ENCODE measurements around the gene FHAD1. TPM values are rescaled to one million over a fixed set of nuclear protein-coding genes. Genes with fewer than 3 reads are reported as not detected.

The FHAD1 gene
- total RNA-seq, 1 experiment from 2014 or later: 1.9 TPM

DNA sequence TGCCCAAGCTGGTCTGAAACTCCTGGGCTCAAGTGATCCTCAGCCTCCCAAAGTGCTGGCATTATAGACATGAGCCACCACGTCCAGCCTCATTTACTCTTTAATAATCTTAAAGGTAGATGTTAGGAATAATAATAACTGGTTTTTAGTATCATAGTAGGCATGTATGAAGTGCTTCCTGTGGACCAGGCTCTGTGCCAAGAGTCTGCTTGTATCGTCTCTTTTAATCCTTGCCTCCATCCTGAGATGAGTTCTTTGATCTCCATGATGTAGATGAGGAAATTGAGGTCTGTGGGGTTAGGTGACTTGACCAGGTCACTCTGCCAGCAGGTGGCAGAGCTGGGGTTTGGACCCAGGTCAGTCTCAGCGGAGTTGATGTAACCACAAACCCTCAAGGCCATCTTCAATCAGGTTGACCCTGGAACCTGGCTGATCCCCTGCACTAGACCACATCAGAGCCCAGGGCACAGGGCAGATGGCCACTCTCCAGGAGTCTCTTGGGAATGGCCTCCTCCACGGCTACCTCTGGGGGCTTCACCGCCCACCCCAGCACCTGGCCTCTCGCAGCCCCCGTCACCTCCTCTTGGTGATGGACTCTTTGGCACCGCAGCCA is 173.9 kb downstream of the FHAD1 start:
- peaks cover 7 to 8% of the 10 kb centered on the region in 2 experiments for H3K9me3 Mint-ChIP-seq

More for the DNA sequence above, 173.9 kb downstream of the FHAD1 start:
- no peaks in the 10 kb centered on the region for H3K79me1 ChIP-seq (ENCODE audit: insufficient read depth, low read depth, low read length, poor library complexity, severe bottlenecking)
- no peak overlapping the region for H4K8ac ChIP-seq (replicated peaks; ENCODE audit: insufficient read length, low read depth, low read length)
- DNase-seq: no peak
- no peak overlapping the region for H3K18ac ChIP-seq (ENCODE audit: insufficient read length, low read depth, low read length)
- H3K79me2 ChIP-seq (ENCODE audit: insufficient read depth, low read length): no peaks in the 10 kb centered on the region
- WGBS (ENCODE audit: extremely low coverage, insufficient read length, low lambda C conversion rate): no CpG with 5 or more reads among the region's 8 CpGs
- H3K56ac ChIP-seq (ENCODE audit: insufficient read length, low read depth, low read length): no peak overlapping the region
- H3K27ac Mint-ChIP-seq: peak overlapping the region in 1 of 3 experiments; percentile 92; a peak in 1 of 7 replicates
- no peaks in the 10 kb centered on the region for H3K4me1 ChIP-seq (ENCODE audit: insufficient read depth, low read length)
- H3K14ac ChIP-seq (ENCODE audit: insufficient read depth, low read length): no peak overlapping the region
- H3K27me3 ChIP-seq (ENCODE audit: insufficient read depth, low read length): no peaks in the 10 kb centered on the region
- no peak overlapping the region for H3K4me2 ChIP-seq (ENCODE audit: insufficient read depth, insufficient read length, low read length)
- H2BK12ac ChIP-seq (ENCODE audit: insufficient read length, low read depth, low read length): no peak overlapping the region
- H3K23ac ChIP-seq (ENCODE audit: insufficient read length, low read depth, low read length): no peak overlapping the region
- no peak overlapping the region for H2BK15ac ChIP-seq (ENCODE audit: low read depth, low read length)
- H3K23me2 ChIP-seq (ENCODE audit: insufficient read length, low read depth, low read length, poor library complexity, severe bottlenecking): no peaks in the 10 kb centered on the region
- H3K27ac ChIP-seq (ENCODE audit: insufficient read length, low read depth, low read length): no peak overlapping the region
- H2AFZ ChIP-seq (ENCODE audit: low read length): no peak overlapping the region
- TF ChIP-seq, protein P1, sequence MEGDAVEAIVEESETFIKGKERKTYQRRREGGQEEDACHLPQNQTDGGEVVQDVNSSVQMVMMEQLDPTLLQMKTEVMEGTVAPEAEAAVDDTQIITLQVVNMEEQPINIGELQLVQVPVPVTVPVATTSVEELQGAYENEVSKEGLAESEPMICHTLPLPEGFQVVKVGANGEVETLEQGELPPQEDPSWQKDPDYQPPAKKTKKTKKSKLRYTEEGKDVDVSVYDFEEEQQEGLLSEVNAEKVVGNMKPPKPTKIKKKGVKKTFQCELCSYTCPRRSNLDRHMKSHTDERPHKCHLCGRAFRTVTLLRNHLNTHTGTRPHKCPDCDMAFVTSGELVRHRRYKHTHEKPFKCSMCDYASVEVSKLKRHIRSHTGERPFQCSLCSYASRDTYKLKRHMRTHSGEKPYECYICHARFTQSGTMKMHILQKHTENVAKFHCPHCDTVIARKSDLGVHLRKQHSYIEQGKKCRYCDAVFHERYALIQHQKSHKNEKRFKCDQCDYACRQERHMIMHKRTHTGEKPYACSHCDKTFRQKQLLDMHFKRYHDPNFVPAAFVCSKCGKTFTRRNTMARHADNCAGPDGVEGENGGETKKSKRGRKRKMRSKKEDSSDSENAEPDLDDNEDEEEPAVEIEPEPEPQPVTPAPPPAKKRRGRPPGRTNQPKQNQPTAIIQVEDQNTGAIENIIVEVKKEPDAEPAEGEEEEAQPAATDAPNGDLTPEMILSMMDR (conservative IDR thresholded peaks at IDR 0.05): no peak
- H3K27me3 Mint-ChIP-seq (ENCODE audit: low read depth): peaks cover 2% of the 10 kb centered on the region; the same call in 1 of the 2 replicates
- H3T11ph ChIP-seq (ENCODE audit: low read length): no peak overlapping the region
- 0 out of 5 replicates have a peak overlapping the region, but pooled peaks of 1 of the 2 experiments have one; percentile 26 for H3K4me3 Mint-ChIP-seq
- H3K9me3 ChIP-seq (ENCODE audit: control insufficient read depth, low read depth, low read length): no peaks in the 10 kb centered on the region
- H3K4ac ChIP-seq (ENCODE audit: low read depth, low read length): no peak overlapping the region
- no peaks in the 10 kb centered on the region for H4K20me1 ChIP-seq (ENCODE audit: control insufficient read depth, insufficient read depth, insufficient read length)
- no peak overlapping the region for H2AK5ac ChIP-seq (ENCODE audit: insufficient read length, low read length)
- no peak overlapping the region for H2BK120ac ChIP-seq (ENCODE audit: low read depth, low read length, poor library complexity, severe bottlenecking)
- peaks cover 4 to 13% (median 10%) of the 10 kb centered on the region in 3 experiments; a peak in 6 of 7 replicates for H3K36me3 Mint-ChIP-seq (ENCODE audit: insufficient read depth in 1 of 3, low read depth in 3 of 3)
- no peak overlapping the region for H4K91ac ChIP-seq (ENCODE audit: insufficient read length, low read depth, low read length)
- H3K4me1 Mint-ChIP-seq: peaks cover 9% of the 10 kb centered on the region in 2 experiments
- no peak overlapping the region for H2BK5ac ChIP-seq (ENCODE audit: insufficient read length, low read length)
- no peak overlapping the region for H4K5ac ChIP-seq (ENCODE audit: insufficient read length, low read depth, low read length)
- H2BK20ac ChIP-seq (ENCODE audit: low read depth, low read length, poor library complexity, severe bottlenecking): no peak overlapping the region
- no peak overlapping the region for H3K9ac ChIP-seq (ENCODE audit: extremely low read depth, insufficient read length, low read length)
